Endothelial cell of umbilical vein (primary cell): ENCODE measurements around the gene PKHD1. TPM values are rescaled to one million over a fixed set of nuclear protein-coding genes. Genes with fewer than 3 reads are reported as not detected.

ENCODE experiments used
- BruUV-seq: library from RNA; stranded (reverse); fragments of 400-500 nt; replicated peaks from 2 replicates; lab custom pipeline; 2021; lab: Mats Ljungman, UMichigan
- CTCF ChIA-PET: fragments of 300-600, 350-600 bp; sonication (Branson Sonifier 250); formaldehyde crosslinking; loops from one replicate; lab custom pipeline; 2021; ENCODE audit warnings: antibody characterized with exemption, inconsistent platforms; lab: Charles Lee
- POLR2A ChIA-PET: fragments of 300-600, 350-600 bp; sonication (Branson Sonifier 250); formaldehyde crosslinking; loops from one replicate; lab custom pipeline; 2021; ENCODE audit warnings: antibody characterized with exemption, inconsistent platforms; lab: Charles Lee
- DNase-seq: peaks from one replicate; pipeline ENCODE4 v3.0.0-alpha.2; 2011; ENCODE audit warnings: low read depth, low spot score
- FAIRE-seq: peaks from 2 replicates; lab custom pipeline; 2011; peaks lifted over from hg19 to GRCh38; lab: Jason Lieb, UNC
- H2AFZ ChIP-seq: 2 replicates; pipeline ENCODE4 v1.6.0; 2012; ENCODE audit warnings: low read depth, low read length, control low read depth, inconsistent platforms
- H3K27ac ChIP-seq: 2 replicates; pipeline ENCODE4 v1.5.1; 2011; ENCODE audit warnings: low read depth, mild to moderate bottlenecking, control low read depth, low read length, moderate library complexity; ENCODE audit not compliant: insufficient read depth
- H3K27me3 ChIP-seq, 2 experiments: 2 replicates each; pipeline versions ENCODE4 v1.6.0 to v1.6.1; 2011; ENCODE audit warnings: low read length in 2 of 2, mixed read lengths in 1 of 2; ENCODE audit not compliant: control insufficient read depth in 2 of 2, insufficient read depth in 2 of 2
- H3K36me3 ChIP-seq, 2 experiments: 2 replicates in 1 of 2; 3 replicates in 1 of 2; pipeline ENCODE4 v1.5.1; 2011; ENCODE audit warnings: low read length in 2 of 2, mild to moderate bottlenecking in 1 of 2, moderate library complexity in 1 of 2; ENCODE audit not compliant: control insufficient read depth in 2 of 2, insufficient read depth in 2 of 2; ENCODE audit errors: extremely low read depth in 1 of 2
- H3K4me1 ChIP-seq: 3 replicates; pipeline ENCODE4 v1.5.1; 2011; ENCODE audit warnings: mild to moderate bottlenecking, low read length; ENCODE audit not compliant: control insufficient read depth, insufficient read depth; ENCODE audit errors: extremely low read depth
- H3K4me2 ChIP-seq: 2 replicates; pipeline ENCODE4 v1.6.1; 2011; ENCODE audit warnings: low read length, control low read depth, mixed read lengths; ENCODE audit not compliant: insufficient read depth
- H3K4me3 ChIP-seq, 3 experiments: fragments of 200-600 bp in 1 of 3; sonication (generic), shearing (Covaris generic) in 1 of 3; replicated peaks in 1 of 3; 2 replicates each; pipeline ENCODE4 v1.5.1; 2011 to 2016; ENCODE audit warnings: control low read depth in 3 of 3, low read length in 3 of 3, mild to moderate bottlenecking in 2 of 3, inconsistent platforms in 1 of 3, low read depth in 1 of 3, moderate library complexity in 1 of 3; ENCODE audit not compliant: insufficient read depth in 1 of 3
- H3K79me2 ChIP-seq: 2 replicates; pipeline ENCODE4 v1.6.0; 2012; ENCODE audit warnings: low read length, inconsistent platforms; ENCODE audit not compliant: control insufficient read depth, insufficient read depth
- H3K9ac ChIP-seq: replicated peaks from 2 replicates; pipeline ENCODE3; 2011; ENCODE audit warnings: low read length, control low read depth; ENCODE audit not compliant: insufficient read depth; ENCODE audit errors: extremely low read depth
- H3K9me1 ChIP-seq: replicated peaks from 3 replicates; pipeline ENCODE4 v1.6.0; 2011; ENCODE audit warnings: mild to moderate bottlenecking, low read length; ENCODE audit not compliant: control insufficient read depth, insufficient read depth; ENCODE audit errors: extremely low read depth
- H3K9me3 ChIP-seq: replicated peaks from 2 replicates; pipeline ENCODE4 v1.5.1; 2012; ENCODE audit warnings: low read length, inconsistent platforms; ENCODE audit not compliant: control insufficient read depth, insufficient read depth
- H4K20me1 ChIP-seq: replicated peaks from 2 replicates; pipeline ENCODE3; 2011; ENCODE audit warnings: mild to moderate bottlenecking, low read length; ENCODE audit not compliant: control insufficient read depth, insufficient read depth; ENCODE audit errors: extremely low read depth
- CTCF ChIP-seq, 2 donors: IDR thresholded peaks; 1 replicate in 1 of 2; 2 replicates in 1 of 2; pipeline ENCODE4 v1.5.1; 2011; ENCODE audit warnings: low read length in 2 of 2, mild to moderate bottlenecking in 2 of 2, moderate library complexity in 2 of 2, control low read depth in 1 of 2, inconsistent platforms in 1 of 2, low read depth in 1 of 2; ENCODE audit not compliant: insufficient read depth in 1 of 2; ENCODE audit errors: extremely low read depth in 1 of 2
- EZH2 ChIP-seq: IDR thresholded peaks from 2 replicates; pipeline ENCODE4 v1.6.1; 2012; ENCODE audit warnings: borderline replicate concordance, low read depth, mild to moderate bottlenecking, moderate library complexity, low read length, inconsistent platforms; ENCODE audit not compliant: severe bottlenecking
- FOS ChIP-seq: IDR thresholded peaks from 2 replicates; pipeline ENCODE4 v1.6.1; 2011; ENCODE audit warnings: mild to moderate bottlenecking, low read length, moderate library complexity, borderline replicate concordance; ENCODE audit not compliant: insufficient read depth
- GATA2 ChIP-seq: IDR thresholded peaks from 2 replicates; pipeline ENCODE4 v1.7.0; 2011; ENCODE audit warnings: low read depth, mild to moderate bottlenecking, moderate library complexity, mixed read lengths, low read length; ENCODE audit not compliant: insufficient read length, insufficient read depth
- JUN ChIP-seq: IDR thresholded peaks from 2 replicates; pipeline ENCODE4 v1.6.1; 2011; ENCODE audit warnings: borderline replicate concordance, low read depth; ENCODE audit not compliant: insufficient read length, insufficient read depth
- MAX ChIP-seq: IDR thresholded peaks from 2 replicates; pipeline ENCODE4 v1.6.1; 2011; ENCODE audit not compliant: insufficient read depth, insufficient read length
- MYC ChIP-seq: IDR thresholded peaks from one replicate; pipeline ENCODE4 v1.6.1; 2011; ENCODE audit warnings: mild to moderate bottlenecking, low read depth, low read length
- POLR2A ChIP-seq: IDR thresholded peaks from 2 replicates; pipeline ENCODE4 v1.6.1; 2012; ENCODE audit warnings: low read depth, mild to moderate bottlenecking, control low read depth, low read length
- POLR2AphosphoS5 ChIP-seq: IDR thresholded peaks from 2 replicates; pipeline ENCODE4 v1.6.1; 2012; ENCODE audit warnings: low read depth, mild to moderate bottlenecking, control low read depth, low read length, moderate library complexity; ENCODE audit not compliant: insufficient read depth
- dilution Hi-C: fragments of 300-500 bp; cut with MboI; formaldehyde crosslinking; loops from one replicate; pipeline ENCODE4 v1.15.0; 2019; ENCODE audit warnings: low sequenced_read_pairs; ENCODE audit not compliant: extremely low pct_ligation_motif_present
- intact Hi-C: fragments of 100-400 bp; cut with micrococcal nuclease; formaldehyde crosslinking; loops from one replicate; pipeline ENCODE4 v1.10.0; 2022
- polyA plus RNA-seq, 4 experiments: library from polyadenylated mRNA; depleted of rRNA in 3 of 4; stranded (reverse) in 3 of 4; unstranded in 1 of 4; fragments of >200 nt; gene quantifications; 2 replicates each; pipeline versions ENCODE4 v1.2.1 to v1.2.3, GENCODE V29; 2011 to 2012; ENCODE audit warnings: missing spikeins in 1 of 4
- total RNA-seq: library from RNA; stranded (reverse); gene quantifications from 2 replicates; pipeline ENCODE4 v1.2.3, GENCODE V29; 2021

The PKHD1 gene
- total and polyA plus RNA-seq, 2 donors (not counting 3 experiments of a cell fraction or from before 2014, with no cell fraction given): not detected

GRCh38 chr6:51818520-51819022 lies 268.8 kb downstream of the PKHD1 start:
- ChIA-PET POLR2A (no interaction called here), CTCF (no interaction called here)
- H3K9me3 ChIP-seq: no peaks in the 10 kb centered on the region
- no peak for FAIRE-seq
- H3K27me3 ChIP-seq: no peaks in the 10 kb centered on the region
- no peaks in the 10 kb centered on the region for H3K4me1 ChIP-seq
- no peak for DNase-seq
- no peaks in the 10 kb centered on the region for H3K9me1 ChIP-seq
- no peak overlapping the region for H3K27ac ChIP-seq
- no peak overlapping the region for H2AFZ ChIP-seq
- H4K20me1 ChIP-seq: no peaks in the 10 kb centered on the region
- no peaks in the 10 kb centered on the region for H3K36me3 ChIP-seq
- H3K4me3 ChIP-seq: no peak overlapping the region
- dilution Hi-C loops: no loop called here
- TF ChIP-seq FOS (no peak), POLR2A (no peak), CTCF (IDR thresholded peaks at IDR 0.05; ENCODE audit: extremely low read depth in 1 of 2, insufficient read depth in 1 of 2, low read depth in 1 of 2, low read length in 2 of 2) (no peak), MAX (no peak), JUN (no peak), GATA2 (no peak), POLR2AphosphoS5 (no peak), MYC (no peak), EZH2 (no peak)
- intact Hi-C loops: no loop called here
- BruUV-seq: no TSS peak
- no peaks in the 10 kb centered on the region for H3K79me2 ChIP-seq
- H3K4me2 ChIP-seq: no peak overlapping the region
- no peak overlapping the region for H3K9ac ChIP-seq
